PC-3 (cell line): Measurements from ENCODE around the gene TBX18. TPM values are rescaled to one million over a fixed set of nuclear protein-coding genes. Genes with fewer than 3 reads are reported as not detected.

ENCODE experiments used
- ATAC-seq: fragments of 200-7000 bp; cut with Tn5 transposase; 2 replicates; pipeline ENCODE4 v1.9.1; 2020; ENCODE audit warnings: mild to moderate bottlenecking, moderate library complexity
- BruUV-seq: library from RNA; stranded (reverse); fragments of 400-500 nt; replicated peaks from 2 replicates; lab custom pipeline; 2021; lab: Mats Ljungman, UMichigan
- CTCF ChIA-PET: fragments of 300-600 bp; sonication (Branson Sonifier 250); formaldehyde crosslinking; loops from one replicate; lab custom pipeline; 2022; ENCODE audit warnings: antibody characterized with exemption; lab: Charles Lee
- POLR2A ChIA-PET: fragments of 300-600 bp; sonication (Branson Sonifier 250); formaldehyde crosslinking; loops from one replicate; lab custom pipeline; 2022; ENCODE audit warnings: antibody characterized with exemption; ENCODE audit not compliant: unreplicated experiment; lab: Charles Lee
- DNase-seq: peaks from one replicate; pipeline ENCODE4 v3.0.0-alpha.2; 2015
- H2AFZ ChIP-seq: fragments of 300-600 bp; sonication (generic); 2 replicates; pipeline ENCODE4 v1.6.0; 2016; ENCODE audit warnings: antibody characterized with exemption, low read length
- H3F3A ChIP-seq: fragments of 300-600 bp; sonication (generic); one replicate; pipeline ENCODE4 v1.6.0; 2017; ENCODE audit warnings: antibody characterized with exemption, low read length, control low read depth, mild to moderate bottlenecking; ENCODE audit not compliant: unreplicated experiment
- H3K27ac ChIP-seq: fragments of 300-600 bp; sonication (generic); 2 replicates; pipeline ENCODE4 v1.5.1; 2016; ENCODE audit warnings: mild to moderate bottlenecking, low read length
- H3K27me3 ChIP-seq: fragments of 300-600 bp; sonication (generic); 2 replicates; pipeline ENCODE4 v1.6.1; 2016; ENCODE audit warnings: low read length, mixed read lengths
- H3K36me3 ChIP-seq: fragments of 300-600 bp; sonication (generic); 2 replicates; pipeline ENCODE4 v1.6.1; 2016; ENCODE audit warnings: low read depth, mixed run types, low read length, mixed read lengths
- H3K4me1 ChIP-seq: fragments of 300-600 bp; sonication (generic); 2 replicates; pipeline ENCODE4 v1.5.1; 2016; ENCODE audit warnings: low read length; ENCODE audit not compliant: insufficient read depth
- H3K4me2 ChIP-seq: fragments of 300-600 bp; sonication (generic); 2 replicates; pipeline ENCODE4 v1.6.0; 2016; ENCODE audit warnings: low read length
- H3K4me3 ChIP-seq: fragments of 300-600 bp; sonication (generic); 2 replicates; pipeline ENCODE4 v1.5.1; 2016; ENCODE audit warnings: mild to moderate bottlenecking, low read length, mixed read lengths
- H3K79me2 ChIP-seq: fragments of 300-600 bp; sonication (generic); 2 replicates; pipeline ENCODE4 v1.6.1; 2017; ENCODE audit warnings: low read length, mixed read lengths
- H3K9ac ChIP-seq: fragments of 300-600 bp; sonication (generic); 2 replicates; pipeline ENCODE4 v1.6.0; 2016; ENCODE audit warnings: mild to moderate bottlenecking, low read length
- H3K9me2 ChIP-seq: fragments of 300-600 bp; sonication (generic); replicated peaks from 2 replicates; pipeline ENCODE4 v1.6.1; 2016; ENCODE audit warnings: mixed run types, low read length, mixed read lengths
- H3K9me3 ChIP-seq: fragments of 300-600 bp; sonication (generic); 2 replicates; pipeline ENCODE4 v1.6.1; 2016; ENCODE audit warnings: low read length, mixed read lengths
- H4K20me1 ChIP-seq: fragments of 300-600 bp; sonication (generic); 2 replicates; pipeline ENCODE4 v1.6.1; 2016; ENCODE audit warnings: low read length, mixed read lengths
- EZH2 ChIP-seq: fragments of 300-600 bp; sonication (generic); IDR thresholded peaks from one replicate; pipeline ENCODE4 v1.6.1; 2017; ENCODE audit warnings: antibody characterized with exemption, mild to moderate bottlenecking, low read length; ENCODE audit not compliant: unreplicated experiment
- EZH2phosphoT487 ChIP-seq: fragments of 300-600 bp; sonication (generic); IDR thresholded peaks from 2 replicates; pipeline ENCODE4 v1.6.1; 2018; ENCODE audit warnings: mild to moderate bottlenecking, antibody characterized with exemption, low read length, borderline replicate concordance
- intact Hi-C: fragments of 100-400 bp; cut with micrococcal nuclease; formaldehyde crosslinking; loops from 2 replicates; pipeline ENCODE4 v1.9.0; 2023
- total RNA-seq: library from RNA; depleted of rRNA; stranded (reverse); fragments of >200 nt; gene quantifications from 2 replicates; pipeline ENCODE4 v1.2.3, GENCODE V29; 2014
- TF ChIP-seq, protein P1 (sequence below): fragments of 300-600 bp; sonication (generic); conservative IDR thresholded peaks from 2 replicates; pipeline ENCODE4 v1.5.1; 2017; ENCODE audit warnings: antibody characterized with exemption, low read depth, mild to moderate bottlenecking, low read length

Gene TBX18
- total RNA-seq, 1 experiment from 2014 or later: not detected

GRCh38 chr6:84771756-84772356, 7.5 kb upstream of the TBX18 start:
- Histone ChIP-seq H3K4me1 (no peaks in the 10 kb centered on the region), H3K9ac (no peak overlapping the region), H3K36me3 (no peaks in the 10 kb centered on the region), H3K79me2 (no peaks in the 10 kb centered on the region), H2AFZ (no peak overlapping the region), H3F3A (no peaks in the 10 kb centered on the region), H3K4me3 (no peak overlapping the region), H3K27me3 (peaks cover 80% of the 10 kb centered on the region), H3K27ac (no peak overlapping the region), H3K9me3 (no peaks in the 10 kb centered on the region), H3K4me2 (no peak overlapping the region), H3K9me2 (no peaks in the 10 kb centered on the region), H4K20me1 (no peaks in the 10 kb centered on the region)
- BruUV-seq: no TSS peak
- ATAC-seq (no peak), DNase-seq (no peak)
- ChIA-PET CTCF (no interaction called here), POLR2A (no interaction called here)
- intact Hi-C loops: no loop called here
- TF ChIP-seq, protein P1, sequence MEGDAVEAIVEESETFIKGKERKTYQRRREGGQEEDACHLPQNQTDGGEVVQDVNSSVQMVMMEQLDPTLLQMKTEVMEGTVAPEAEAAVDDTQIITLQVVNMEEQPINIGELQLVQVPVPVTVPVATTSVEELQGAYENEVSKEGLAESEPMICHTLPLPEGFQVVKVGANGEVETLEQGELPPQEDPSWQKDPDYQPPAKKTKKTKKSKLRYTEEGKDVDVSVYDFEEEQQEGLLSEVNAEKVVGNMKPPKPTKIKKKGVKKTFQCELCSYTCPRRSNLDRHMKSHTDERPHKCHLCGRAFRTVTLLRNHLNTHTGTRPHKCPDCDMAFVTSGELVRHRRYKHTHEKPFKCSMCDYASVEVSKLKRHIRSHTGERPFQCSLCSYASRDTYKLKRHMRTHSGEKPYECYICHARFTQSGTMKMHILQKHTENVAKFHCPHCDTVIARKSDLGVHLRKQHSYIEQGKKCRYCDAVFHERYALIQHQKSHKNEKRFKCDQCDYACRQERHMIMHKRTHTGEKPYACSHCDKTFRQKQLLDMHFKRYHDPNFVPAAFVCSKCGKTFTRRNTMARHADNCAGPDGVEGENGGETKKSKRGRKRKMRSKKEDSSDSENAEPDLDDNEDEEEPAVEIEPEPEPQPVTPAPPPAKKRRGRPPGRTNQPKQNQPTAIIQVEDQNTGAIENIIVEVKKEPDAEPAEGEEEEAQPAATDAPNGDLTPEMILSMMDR: no peak
- no peak for TF ChIP-seq EZH2phosphoT487
- TF ChIP-seq EZH2: no peak

DNA sequence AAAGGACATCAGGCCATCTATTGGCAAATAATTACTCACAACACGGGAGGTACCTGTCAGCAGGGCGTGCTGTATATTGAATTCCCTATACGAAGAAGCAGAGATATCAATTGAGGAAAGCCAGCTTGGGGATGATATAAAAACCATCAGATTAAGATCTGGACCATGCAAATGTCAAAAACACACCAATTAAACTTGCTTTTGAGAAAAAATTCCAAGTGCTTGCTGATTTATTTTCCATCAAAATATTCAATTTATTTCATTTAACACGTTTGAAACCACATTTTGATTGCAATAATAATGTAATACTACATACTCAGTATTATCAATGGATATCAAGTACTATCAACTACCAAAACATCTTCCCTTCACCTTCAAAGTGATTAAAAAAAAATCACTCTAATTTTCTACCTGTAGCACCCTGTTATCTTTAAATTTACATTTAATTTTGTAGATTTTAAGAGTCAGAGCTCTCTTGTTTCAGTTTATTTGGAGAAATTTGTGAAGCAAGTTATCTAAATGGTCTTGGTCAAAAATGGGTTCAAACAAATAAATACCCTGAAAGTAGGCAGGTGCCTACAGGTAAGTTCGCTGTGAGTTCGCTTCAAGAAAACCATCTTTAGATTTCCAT, 6.8 kb upstream of the TBX18 start:
- DNase-seq: no peak
- ChIA-PET POLR2A (no interaction called here), CTCF (no interaction called here)
- BruUV-seq: no TSS peak
- no peak overlapping the region for H2AFZ ChIP-seq
- H3K4me2 ChIP-seq: no peak overlapping the region
- H3K4me1 ChIP-seq: no peaks in the 10 kb centered on the region
- intact Hi-C loops: no loop called here
- H3K9me3 ChIP-seq: no peaks in the 10 kb centered on the region
- H3K4me3 ChIP-seq: no peak overlapping the region
- no peak for ATAC-seq
- H3F3A ChIP-seq: no peaks in the 10 kb centered on the region
- H3K9ac ChIP-seq: no peak overlapping the region
- no peaks in the 10 kb centered on the region for H3K9me2 ChIP-seq
- no peaks in the 10 kb centered on the region for H3K36me3 ChIP-seq
- peaks cover 80% of the 10 kb centered on the region for H3K27me3 ChIP-seq
- H3K79me2 ChIP-seq: no peaks in the 10 kb centered on the region
- H4K20me1 ChIP-seq: no peaks in the 10 kb centered on the region
- no peak overlapping the region for H3K27ac ChIP-seq
- no peak for TF ChIP-seq EZH2phosphoT487

- peaks cover 79% of the 10 kb centered on the region for H3K27me3 ChIP-seq
- TF ChIP-seq, protein P1: no peak
- no peak for TF ChIP-seq EZH2
- TF ChIP-seq EZH2phosphoT487: no peak
- ChIA-PET CTCF (no interaction called here), POLR2A (no interaction called here)
- no peak overlapping the region for H2AFZ ChIP-seq
- BruUV-seq: no TSS peak
- H4K20me1 ChIP-seq: no peaks in the 10 kb centered on the region
- no peaks in the 10 kb centered on the region for H3K9me3 ChIP-seq
- no peak overlapping the region for H3K9ac ChIP-seq
- no peaks in the 10 kb centered on the region for H3K79me2 ChIP-seq
- no peak overlapping the region for H3K4me2 ChIP-seq
- intact Hi-C loops: no loop called here
- DNase-seq (no peak), ATAC-seq (no peak)
- H3F3A ChIP-seq: no peaks in the 10 kb centered on the region
- no peaks in the 10 kb centered on the region for H3K9me2 ChIP-seq
- H3K27ac ChIP-seq: no peak overlapping the region
- no peak overlapping the region for H3K4me3 ChIP-seq
- H3K4me1 ChIP-seq: no peaks in the 10 kb centered on the region
- H3K36me3 ChIP-seq: no peaks in the 10 kb centered on the region
Observed at GRCh38 chr6:84770521-84770920, 6.1 kb upstream of the TBX18 start.
